Lower leg skin (tissue), 4 donors: Measurements from ENCODE around the gene FAM193A. TPM values are rescaled to one million over a fixed set of nuclear protein-coding genes. Genes with fewer than 3 reads are reported as not detected.

Source experiments
- DNase-seq, 2 donors: peaks; one replicate each; pipeline ENCODE4 v3.0.0-alpha.2; 2019; ENCODE audit warnings: low spot score in 2 of 2
- H3K4me3 ChIP-seq: fragments of 200-600 bp; sonication (generic); 2 replicates; pipeline ENCODE4 v1.5.1; 2017; ENCODE audit warnings: mild to moderate bottlenecking, low read depth; ENCODE audit not compliant: poor library complexity, severe bottlenecking
- POLR2A ChIP-seq, 2 donors: fragments of 450-650 bp; IDR thresholded peaks; one replicate each; pipeline ENCODE4 v1.6.1; 2016 to 2017; ENCODE audit warnings: antibody characterized with exemption in 2 of 2, mild to moderate bottlenecking in 1 of 2, moderate library complexity in 1 of 2
- WGBS, 2 donors: methylation state at CpG; one replicate each; pipeline ENCODE4 v1.1.5; 2018; 5-methylcytosine and 5-hydroxymethylcytosine counted together
- intact Hi-C: fragments of 100-400 bp; cut with DNase I; formaldehyde crosslinking; loops from one replicate; pipeline ENCODE4 v1.15.0; 2023; ENCODE audit warnings: low total_unique reads
- total RNA-seq, 4 donors: library from RNA; depleted of rRNA; stranded (reverse); fragments of >200 nt; gene quantifications; one replicate each; pipeline ENCODE4 v1.1.0, GENCODE V29; 2016
- TF ChIP-seq, protein P1 (sequence below), 3 donors: fragments of 450-650 bp; IDR thresholded peaks; one replicate each; pipeline ENCODE4 v1.5.1; 2016; ENCODE audit warnings: antibody characterized with exemption in 3 of 3, mild to moderate bottlenecking in 3 of 3, moderate library complexity in 2 of 3

FAM193A gene
- total RNA-seq, 4 donors from 2014 or later, result 16.3 to 38.6 (median 25.7) TPM

GRCh38 chr4:2489841-2490552 is 46.5 kb upstream of the FAM193A start:
- intact Hi-C loops, result no loop called here
- no peak for DNase-seq
- TF ChIP-seq POLR2A (IDR thresholded peaks at IDR 0.05), result no peak
- TF ChIP-seq, protein P1, sequence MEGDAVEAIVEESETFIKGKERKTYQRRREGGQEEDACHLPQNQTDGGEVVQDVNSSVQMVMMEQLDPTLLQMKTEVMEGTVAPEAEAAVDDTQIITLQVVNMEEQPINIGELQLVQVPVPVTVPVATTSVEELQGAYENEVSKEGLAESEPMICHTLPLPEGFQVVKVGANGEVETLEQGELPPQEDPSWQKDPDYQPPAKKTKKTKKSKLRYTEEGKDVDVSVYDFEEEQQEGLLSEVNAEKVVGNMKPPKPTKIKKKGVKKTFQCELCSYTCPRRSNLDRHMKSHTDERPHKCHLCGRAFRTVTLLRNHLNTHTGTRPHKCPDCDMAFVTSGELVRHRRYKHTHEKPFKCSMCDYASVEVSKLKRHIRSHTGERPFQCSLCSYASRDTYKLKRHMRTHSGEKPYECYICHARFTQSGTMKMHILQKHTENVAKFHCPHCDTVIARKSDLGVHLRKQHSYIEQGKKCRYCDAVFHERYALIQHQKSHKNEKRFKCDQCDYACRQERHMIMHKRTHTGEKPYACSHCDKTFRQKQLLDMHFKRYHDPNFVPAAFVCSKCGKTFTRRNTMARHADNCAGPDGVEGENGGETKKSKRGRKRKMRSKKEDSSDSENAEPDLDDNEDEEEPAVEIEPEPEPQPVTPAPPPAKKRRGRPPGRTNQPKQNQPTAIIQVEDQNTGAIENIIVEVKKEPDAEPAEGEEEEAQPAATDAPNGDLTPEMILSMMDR (IDR thresholded peaks at IDR 0.05), result no peak
- no peak overlapping the region for H3K4me3 ChIP-seq
- WGBS, 2 donors, result 72 to 82% methylated on average over 9 of the region's 9 CpGs

GRCh38 chr4:2492970-2493369 is 43.5 kb upstream of the FAM193A start:
- no peak for TF ChIP-seq POLR2A (IDR thresholded peaks at IDR 0.05)
- TF ChIP-seq, protein P1 (IDR thresholded peaks at IDR 0.05), result no peak
- no peak for DNase-seq
- H3K4me3 ChIP-seq, result no peak overlapping the region
- WGBS, 2 donors, result 64 to 79% methylated on average over 1 of the region's 1 CpG
- intact Hi-C loops, result no loop called here

- H3K4me3 ChIP-seq, result no peak overlapping the region
- no peak for TF ChIP-seq POLR2A (IDR thresholded peaks at IDR 0.05)
- TF ChIP-seq, protein P1 (IDR thresholded peaks at IDR 0.05), result no peak
- intact Hi-C loops, result no loop called here
- 84 to 97% methylated on average over 3 of the region's 3 CpGs for WGBS, 2 donors
- no peak for DNase-seq
Measured at GRCh38 chr4:2494992-2495391, 41.5 kb upstream of the FAM193A start.

DNA sequence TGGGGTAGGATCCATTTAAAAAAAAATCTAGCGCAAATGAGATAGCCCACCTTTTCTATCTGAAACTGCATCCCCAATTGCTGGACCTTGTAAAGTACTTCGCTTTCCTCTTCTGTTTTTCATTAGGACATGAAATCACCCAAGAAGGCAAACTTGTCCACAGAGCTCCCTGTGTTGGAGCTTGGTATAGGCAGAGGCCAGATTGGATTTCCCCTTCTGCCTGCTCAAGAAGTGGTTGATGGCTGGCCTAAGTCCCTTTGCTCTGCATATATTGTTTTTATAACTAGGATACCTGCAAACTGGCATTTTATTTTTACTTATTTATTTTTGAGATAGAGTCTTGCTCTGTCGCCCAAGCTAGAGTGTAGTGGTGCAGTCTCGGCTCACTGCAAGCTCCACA is 39.1 kb upstream of the FAM193A start:
- intact Hi-C loops, result no loop called here
- WGBS, 2 donors, result 96% methylated on average over 4 of the region's 4 CpGs
- no peak overlapping the region for H3K4me3 ChIP-seq
- TF ChIP-seq, protein P1 (IDR thresholded peaks at IDR 0.05), result no peak
- no peak for TF ChIP-seq POLR2A (IDR thresholded peaks at IDR 0.05)
- DNase-seq, result no peak

DNA sequence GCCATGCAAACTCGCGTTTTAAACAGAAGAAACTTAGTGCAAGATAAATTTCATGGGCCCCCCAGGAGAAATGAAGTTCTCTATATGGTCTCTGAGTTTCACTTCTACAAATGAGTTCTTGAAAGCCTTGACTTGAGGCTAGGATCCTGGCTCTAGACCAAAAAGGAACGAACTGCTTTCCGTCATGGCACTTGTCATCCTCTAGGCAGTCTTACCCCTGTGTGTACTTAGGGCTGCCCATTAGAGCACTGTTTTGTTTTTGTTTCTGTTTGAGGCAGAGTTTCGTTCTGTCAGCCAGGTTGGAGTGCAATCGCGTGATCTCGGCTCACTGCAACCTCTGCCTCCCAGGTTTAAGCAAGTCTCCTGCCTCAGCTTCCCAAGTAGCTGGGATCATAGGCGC is 38.5 kb upstream of the FAM193A start:
- intact Hi-C loops, result no loop called here
- no peak overlapping the region for H3K4me3 ChIP-seq
- no peak for DNase-seq
- no peak for TF ChIP-seq POLR2A (IDR thresholded peaks at IDR 0.05)
- TF ChIP-seq, protein P1 (IDR thresholded peaks at IDR 0.05), result no peak
- 84 to 86% methylated on average over 9 of the region's 9 CpGs for WGBS, 2 donors

DNA sequence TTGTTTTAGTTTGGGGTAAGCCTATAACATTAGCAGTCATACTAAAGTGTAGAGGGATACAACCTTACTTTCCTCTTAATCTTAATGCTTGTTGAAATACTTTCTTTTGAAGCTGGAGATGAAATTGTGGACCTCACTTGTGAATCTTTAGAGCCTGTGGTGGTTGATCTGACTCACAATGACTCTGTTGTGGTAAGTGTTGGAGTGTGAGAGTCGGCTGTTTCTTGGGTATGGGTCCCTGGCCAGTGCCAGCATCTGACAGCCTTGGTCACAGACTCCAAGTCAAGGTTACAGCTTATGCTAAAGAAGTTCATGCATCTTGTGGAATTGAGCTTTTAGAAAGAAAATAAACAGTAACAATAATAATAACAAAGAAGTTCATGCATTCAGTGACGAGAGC is 35.9 kb upstream of the FAM193A start:
- WGBS, 2 donors, result 83 to 90% methylated on average over 2 of the region's 2 CpGs

More for the DNA sequence above, 35.9 kb upstream of the FAM193A start:
- H3K4me3 ChIP-seq, result no peak overlapping the region
- no peak for DNase-seq
- TF ChIP-seq, protein P1 (IDR thresholded peaks at IDR 0.05), result no peak
- no peak for TF ChIP-seq POLR2A (IDR thresholded peaks at IDR 0.05)
- intact Hi-C loops, result no loop called here
